Measurements from ENCODE around the gene PPARG. TPM values are rescaled to one million over a fixed set of nuclear protein-coding genes. Genes with fewer than 3 reads are reported as not detected.

PPARG gene
- total and polyA plus RNA-seq, 10 of the 15 experiments (the other 5 are each of a cell fraction or from before 2014, with no cell fraction given): 0.06 to 0.86 (median 0.12) TPM; not detected in 5

DNA sequence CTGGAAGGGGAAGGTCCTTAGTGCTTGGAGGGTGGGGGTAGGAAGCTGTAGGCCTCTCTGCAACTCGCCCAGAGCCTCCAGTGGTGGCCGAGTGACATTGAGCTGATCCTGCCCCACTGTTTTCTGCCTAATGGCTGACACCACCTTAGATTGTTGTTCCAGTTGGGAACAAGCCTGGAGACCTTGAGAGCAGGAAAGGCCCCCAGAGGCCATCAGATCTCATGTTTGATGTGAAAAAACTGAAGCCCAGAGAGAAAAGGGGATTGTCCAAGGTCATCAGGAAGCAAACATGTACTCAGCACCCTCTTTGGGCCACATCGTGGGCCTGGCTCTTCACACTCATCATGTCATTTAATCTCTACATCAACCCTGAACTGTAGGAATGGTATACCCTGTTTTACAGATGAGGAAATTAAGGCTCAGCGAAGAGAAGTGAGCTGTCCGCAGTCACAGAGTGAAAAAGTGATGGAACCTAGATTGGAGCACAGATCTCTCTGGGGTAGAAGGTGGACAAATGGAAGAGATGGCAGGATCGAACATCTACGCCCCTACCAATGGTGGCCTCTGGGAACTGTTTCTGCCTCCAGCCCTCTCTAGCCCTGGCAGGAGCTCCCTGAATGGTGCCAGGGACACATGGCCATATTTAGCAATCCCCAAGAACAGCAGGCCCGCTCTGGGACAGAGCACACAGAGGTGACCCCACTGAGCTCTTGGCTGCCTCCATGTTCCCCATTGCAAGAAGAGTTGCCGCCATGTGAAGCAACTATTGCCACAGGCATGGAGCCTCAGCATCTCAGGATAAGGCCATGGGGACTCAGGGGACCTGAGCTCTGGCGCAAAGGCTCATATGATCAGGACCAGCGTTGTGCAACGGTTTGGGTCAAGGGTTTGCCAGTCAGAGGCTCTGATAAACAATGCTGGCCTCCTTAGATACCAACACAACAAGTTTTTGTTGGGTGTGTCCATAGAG lies 163.8 kb downstream of the PPARG start:
- POLR2A ChIA-PET: no interaction called here
- Histone ChIP-seq H3K4me3 (no peak overlapping the region), H3K9ac (ENCODE audit: control insufficient read depth, insufficient read depth, low read length) (no peak overlapping the region), H3K27me3 (replicated peaks in 1 of 2; ENCODE audit: control insufficient read depth in 2 of 2, insufficient read depth in 2 of 2, low read length in 1 of 2) (no peaks in the 10 kb centered on the region; a peak in 2 of 4 replicates), H3K9me3 (replicated peaks; ENCODE audit: control insufficient read depth, insufficient read depth, low read length) (no peaks in the 10 kb centered on the region), H3K4me2 (ENCODE audit: control insufficient read depth, insufficient read depth) (no peak overlapping the region), H3K27ac (ENCODE audit: control insufficient read depth, insufficient read depth) (no peak overlapping the region), H2AFZ (ENCODE audit: control insufficient read depth, low read depth, low read length) (no peak overlapping the region), H3K36me3 (ENCODE audit: control insufficient read depth in 2 of 2, insufficient read depth in 2 of 2, low read length in 1 of 2) (no peaks in the 10 kb centered on the region), H3K4me1 (ENCODE audit: control insufficient read depth, insufficient read depth, low read length) (no peaks in the 10 kb centered on the region), H3K79me2 (ENCODE audit: control insufficient read depth, insufficient read depth, low read length) (no peaks in the 10 kb centered on the region), H4K20me1 (ENCODE audit: control insufficient read depth, insufficient read depth) (no peaks in the 10 kb centered on the region)
- SMC1A ChIA-PET (ENCODE audit: uncharacterized antibody, unreplicated experiment): no interaction called here
- FAIRE-seq (no peak), DNase-seq (ENCODE audit: low read depth, low spot score) (no peak), ATAC-seq (no peak)
- 34% methylated on average over 12 of the region's 12 CpGs for WGBS (ENCODE audit: insufficient coverage, insufficient replicate concordance, low lambda C conversion rate, missing lambda C conversion rate)
- intact Hi-C loops (cut with micrococcal nuclease; ENCODE audit: unreplicated experiment): no loop called here
- BruUV-seq (replicated peaks): no TSS peak
- TF ChIP-seq TCF3 (IDR thresholded peaks at IDR 0.05; ENCODE audit: borderline replicate concordance, insufficient read depth, low read depth, low read length) (no peak), GATAD2B (conservative IDR thresholded peaks at IDR 0.05; ENCODE audit: low read depth) (no peak), POLR2A (IDR thresholded peaks at IDR 0.05; ENCODE audit: low read depth, low read length) (no peak), RUNX3 (IDR thresholded peaks at IDR 0.05; ENCODE audit: low read length) (no peak), MYC (IDR thresholded peaks at IDR 0.05; ENCODE audit: insufficient read depth, insufficient read length, insufficient replicate concordance, low read length, severe bottlenecking) (no peak), MEF2B (IDR thresholded peaks at IDR 0.05; ENCODE audit: partially characterized antibody, poor library complexity, severe bottlenecking) (no peak), PAX8 (IDR thresholded peaks at IDR 0.05) (no peak)
- TF ChIP-seq, protein P1, sequence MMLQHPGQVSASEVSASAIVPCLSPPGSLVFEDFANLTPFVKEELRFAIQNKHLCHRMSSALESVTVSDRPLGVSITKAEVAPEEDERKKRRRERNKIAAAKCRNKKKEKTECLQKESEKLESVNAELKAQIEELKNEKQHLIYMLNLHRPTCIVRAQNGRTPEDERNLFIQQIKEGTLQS (IDR thresholded peaks at IDR 0.05; ENCODE audit: borderline replicate concordance, extremely low read depth, low read depth, low read length): no peak
- TF ChIP-seq, protein P2, sequence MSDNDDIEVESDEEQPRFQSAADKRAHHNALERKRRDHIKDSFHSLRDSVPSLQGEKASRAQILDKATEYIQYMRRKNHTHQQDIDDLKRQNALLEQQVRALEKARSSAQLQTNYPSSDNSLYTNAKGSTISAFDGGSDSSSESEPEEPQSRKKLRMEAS (IDR thresholded peaks at IDR 0.05; ENCODE audit: low read depth, low read length): no peak
- TF ChIP-seq, protein P3, sequence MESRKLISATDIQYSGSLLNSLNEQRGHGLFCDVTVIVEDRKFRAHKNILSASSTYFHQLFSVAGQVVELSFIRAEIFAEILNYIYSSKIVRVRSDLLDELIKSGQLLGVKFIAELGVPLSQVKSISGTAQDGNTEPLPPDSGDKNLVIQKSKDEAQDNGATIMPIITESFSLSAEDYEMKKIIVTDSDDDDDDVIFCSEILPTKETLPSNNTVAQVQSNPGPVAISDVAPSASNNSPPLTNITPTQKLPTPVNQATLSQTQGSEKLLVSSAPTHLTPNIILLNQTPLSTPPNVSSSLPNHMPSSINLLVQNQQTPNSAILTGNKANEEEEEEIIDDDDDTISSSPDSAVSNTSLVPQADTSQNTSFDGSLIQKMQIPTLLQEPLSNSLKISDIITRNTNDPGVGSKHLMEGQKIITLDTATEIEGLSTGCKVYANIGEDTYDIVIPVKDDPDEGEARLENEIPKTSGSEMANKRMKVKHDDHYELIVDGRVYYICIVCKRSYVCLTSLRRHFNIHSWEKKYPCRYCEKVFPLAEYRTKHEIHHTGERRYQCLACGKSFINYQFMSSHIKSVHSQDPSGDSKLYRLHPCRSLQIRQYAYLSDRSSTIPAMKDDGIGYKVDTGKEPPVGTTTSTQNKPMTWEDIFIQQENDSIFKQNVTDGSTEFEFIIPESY (IDR thresholded peaks at IDR 0.05): no peak
- TF ChIP-seq, protein P4, sequence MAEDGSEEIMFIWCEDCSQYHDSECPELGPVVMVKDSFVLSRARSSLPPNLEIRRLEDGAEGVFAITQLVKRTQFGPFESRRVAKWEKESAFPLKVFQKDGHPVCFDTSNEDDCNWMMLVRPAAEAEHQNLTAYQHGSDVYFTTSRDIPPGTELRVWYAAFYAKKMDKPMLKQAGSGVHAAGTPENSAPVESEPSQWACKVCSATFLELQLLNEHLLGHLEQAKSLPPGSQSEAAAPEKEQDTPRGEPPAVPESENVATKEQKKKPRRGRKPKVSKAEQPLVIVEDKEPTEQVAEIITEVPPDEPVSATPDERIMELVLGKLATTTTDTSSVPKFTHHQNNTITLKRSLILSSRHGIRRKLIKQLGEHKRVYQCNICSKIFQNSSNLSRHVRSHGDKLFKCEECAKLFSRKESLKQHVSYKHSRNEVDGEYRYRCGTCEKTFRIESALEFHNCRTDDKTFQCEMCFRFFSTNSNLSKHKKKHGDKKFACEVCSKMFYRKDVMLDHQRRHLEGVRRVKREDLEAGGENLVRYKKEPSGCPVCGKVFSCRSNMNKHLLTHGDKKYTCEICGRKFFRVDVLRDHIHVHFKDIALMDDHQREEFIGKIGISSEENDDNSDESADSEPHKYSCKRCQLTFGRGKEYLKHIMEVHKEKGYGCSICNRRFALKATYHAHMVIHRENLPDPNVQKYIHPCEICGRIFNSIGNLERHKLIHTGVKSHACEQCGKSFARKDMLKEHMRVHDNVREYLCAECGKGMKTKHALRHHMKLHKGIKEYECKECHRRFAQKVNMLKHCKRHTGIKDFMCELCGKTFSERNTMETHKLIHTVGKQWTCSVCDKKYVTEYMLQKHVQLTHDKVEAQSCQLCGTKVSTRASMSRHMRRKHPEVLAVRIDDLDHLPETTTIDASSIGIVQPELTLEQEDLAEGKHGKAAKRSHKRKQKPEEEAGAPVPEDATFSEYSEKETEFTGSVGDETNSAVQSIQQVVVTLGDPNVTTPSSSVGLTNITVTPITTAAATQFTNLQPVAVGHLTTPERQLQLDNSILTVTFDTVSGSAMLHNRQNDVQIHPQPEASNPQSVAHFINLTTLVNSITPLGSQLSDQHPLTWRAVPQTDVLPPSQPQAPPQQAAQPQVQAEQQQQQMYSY (CRISPR knock-in tag; IDR thresholded peaks at IDR 0.05): no peak
- RAD21 ChIA-PET (ENCODE audit: unreplicated experiment): no interaction called here
- in situ Hi-C loops (cut with MboI): no loop called here
- CTCF ChIA-PET: interaction anchor here (1.6 kb wide), 1 partner anchor 27 kb away, joined by 6 read pairs; no protein-coding TSS in a partner anchor
